NT2/D1 (cell line): ENCODE data around the gene KLHL21.
"Not testable (repeated sequence)": the region's sequence is repeated elsewhere in the genome, so short reads cannot be mapped to it uniquely, and the experiment has no call there.

Experiments used
- DNase-seq: peaks from one replicate; pipeline ENCODE4 v3.0.0-alpha.2; 2011; ENCODE audit warnings: low read depth, low spot score
- H3K27me3 ChIP-seq: 2 replicates; pipeline ENCODE4 v1.6.0; 2011; ENCODE audit warnings: mild to moderate bottlenecking; ENCODE audit not compliant: insufficient read length, insufficient read depth
- H3K36me3 ChIP-seq: 2 replicates; pipeline ENCODE4 v1.6.1; 2011; ENCODE audit warnings: mild to moderate bottlenecking, low read length, mixed read lengths; ENCODE audit not compliant: insufficient read depth, insufficient read length
- H3K4me1 ChIP-seq: 2 replicates; pipeline ENCODE4 v1.5.1; 2011; ENCODE audit not compliant: insufficient read depth, insufficient read length
- H3K4me3 ChIP-seq: 2 replicates; pipeline ENCODE4 v1.5.1; 2011; ENCODE audit warnings: low read depth; ENCODE audit not compliant: insufficient read length
- H3K9ac ChIP-seq: 2 replicates; pipeline ENCODE4 v1.6.0; 2011; ENCODE audit warnings: low read depth; ENCODE audit not compliant: insufficient read length
- H3K9me3 ChIP-seq: 2 replicates; pipeline ENCODE4 v1.5.1; 2011; ENCODE audit warnings: mild to moderate bottlenecking, low read length; ENCODE audit not compliant: insufficient read depth
- SUZ12 ChIP-seq: IDR thresholded peaks from 2 replicates; pipeline ENCODE4 v1.6.1; 2011; ENCODE audit not compliant: insufficient read length, insufficient read depth; ENCODE audit errors: extremely low read depth
- YY1 ChIP-seq: IDR thresholded peaks from 2 replicates; pipeline ENCODE4 v1.6.1; 2011; ENCODE audit not compliant: insufficient read length, insufficient read depth
- ZNF274 ChIP-seq: IDR thresholded peaks from 2 replicates; pipeline ENCODE4 v1.6.1; 2011; ENCODE audit warnings: mild to moderate bottlenecking, low read depth, low read length

The KLHL21 gene

GRCh38 chr1:6602669-6603237, at the start of gene KLHL21:
Gene KLHL21, minus strand, starts transcription at chr1:6602869. Its CDS starts 52 bp downstream, at chr1:6602817.
- Histone ChIP-seq H3K27me3 (no peaks in the 10 kb centered on the region), H3K4me3 (peak within 1 kb of the TSS; percentile 99), H3K9me3 (no peaks in the 10 kb centered on the region), H3K4me1 (peaks cover 6% of the 10 kb centered on the region), H3K36me3 (peaks cover 28% of the 10 kb centered on the region), H3K9ac (peak within 1 kb of the TSS; percentile 96)
- TF ChIP-seq ZNF274 (no peak), YY1 (no peak), SUZ12 (no peak)
- DNase-seq = no peak

- Histone ChIP-seq H3K27me3 (no peaks in the 10 kb centered on the region), H3K36me3 (peaks cover 51% of the 10 kb centered on the region), H3K9me3 (no peaks in the 10 kb centered on the region), H3K4me3 (no peak overlapping the region), H3K9ac (no peak overlapping the region), H3K4me1 (no peaks in the 10 kb centered on the region)
- no peak for TF ChIP-seq ZNF274
- no peak for TF ChIP-seq YY1
- TF ChIP-seq SUZ12 = no peak
- DNase-seq = no peak
Measured at GRCh38 chr1:6651909-6652308, 49.2 kb upstream of the KLHL21 start.

- DNase-seq = no peak
- Histone ChIP-seq H3K9ac (no peak overlapping the region), H3K4me1 (no peaks in the 10 kb centered on the region), H3K4me3 (no peak overlapping the region), H3K27me3 (no peaks in the 10 kb centered on the region), H3K9me3 (no peaks in the 10 kb centered on the region), H3K36me3 (peaks cover 62% of the 10 kb centered on the region)
- TF ChIP-seq SUZ12 = no peak
- no peak for TF ChIP-seq YY1
- TF ChIP-seq ZNF274 = no peak
Measured at GRCh38 chr1:6648556-6648955, 45.9 kb upstream of the KLHL21 start.

GRCh38 chr1:6646499-6647148, 44.0 kb upstream of the KLHL21 start:
- Histone ChIP-seq H3K9me3 (no peaks in the 10 kb centered on the region), H3K4me3 (no peak overlapping the region)
- TF ChIP-seq SUZ12 (no peak), ZNF274 (no peak), YY1 (no peak)

GRCh38 chr1:6645018-6645417, 42.3 kb upstream of the KLHL21 start:
- Histone ChIP-seq H3K9me3 (no peaks in the 10 kb centered on the region), H3K27me3 (no peaks in the 10 kb centered on the region), H3K4me1 (no peaks in the 10 kb centered on the region), H3K4me3 (no peak overlapping the region), H3K9ac (no peak overlapping the region), H3K36me3 (peaks cover 59% of the 10 kb centered on the region)
- DNase-seq = no peak
- TF ChIP-seq ZNF274 (no peak), SUZ12 (no peak), YY1 (no peak)

More at GRCh38 chr1:6646499-6647148, 44.0 kb upstream of the KLHL21 start:
- DNase-seq = no peak
- no peaks in the 10 kb centered on the region for H3K27me3 ChIP-seq
- peaks cover 62% of the 10 kb centered on the region for H3K36me3 ChIP-seq
- H3K9ac ChIP-seq = no peak overlapping the region
- H3K4me1 ChIP-seq = no peaks in the 10 kb centered on the region

- H3K4me3 ChIP-seq, H3K27me3 ChIP-seq, DNase-seq, H3K9me3 ChIP-seq, H3K4me1 ChIP-seq, H3K9ac ChIP-seq: not testable (repeated sequence)
- peaks cover 83% of the 10 kb centered on the region for H3K36me3 ChIP-seq
Measured at GRCh38 chr1:6640867-6641266, 38.2 kb upstream of the KLHL21 start.

GRCh38 chr1:6638226-6638625, 35.6 kb upstream of the KLHL21 start:
- peaks cover 88% of the 10 kb centered on the region for H3K36me3 ChIP-seq
- H3K4me1 ChIP-seq = no peaks in the 10 kb centered on the region
- H3K9ac ChIP-seq = no peak overlapping the region
- no peak overlapping the region for H3K4me3 ChIP-seq
- no peaks in the 10 kb centered on the region for H3K27me3 ChIP-seq
- no peaks in the 10 kb centered on the region for H3K9me3 ChIP-seq
- DNase-seq = no peak
- TF ChIP-seq SUZ12 (no peak), YY1 (no peak), ZNF274 (no peak)
